GM20000 (cell line): ENCODE results near the gene C6.
"Not testable (repeated sequence)": the region's sequence is repeated elsewhere in the genome, so short reads cannot be mapped to it uniquely, and the experiment has no call there.

Experiments
- DNase-seq: peaks from one replicate; pipeline ENCODE4 v3.0.0; 2012; ENCODE audit warnings: low spot score
- CTCF ChIP-seq: IDR thresholded peaks from 2 replicates; pipeline ENCODE4 v1.5.1; 2012; ENCODE audit warnings: mild to moderate bottlenecking, control low read depth; ENCODE audit errors: extremely low read depth, missing control alignments

Gene C6

GRCh38 chr5:41218929-41219657, 5.8 kb upstream of the C6 start:
- no peak for TF ChIP-seq CTCF
- DNase-seq, result no peak

GRCh38 chr5:41214182-41214581, 850 bp upstream of the C6 start:
- no peak for DNase-seq
- no peak for TF ChIP-seq CTCF

GRCh38 chr5:41212935-41213334, 397 bp downstream of the C6 start:
- TF ChIP-seq CTCF, result no peak
- DNase-seq, result no peak

GRCh38 chr5:41211417-41211816, 1.9 kb downstream of the C6 start:
- no peak for TF ChIP-seq CTCF
- DNase-seq, result no peak

GRCh38 chr5:41205475-41205874, 7.9 kb downstream of the C6 start:
- not testable (repeated sequence) for DNase-seq

GRCh38 chr5:41203033-41203432, 10.3 kb downstream of the C6 start:
- TF ChIP-seq CTCF, result no peak

GRCh38 chr5:41201082-41201772, 12.1 kb downstream of the C6 start:
- no peak for TF ChIP-seq CTCF
- no peak for DNase-seq

More at GRCh38 chr5:41203033-41203432, 10.3 kb downstream of the C6 start:
- no peak for DNase-seq

- no peak for TF ChIP-seq CTCF
- no peak for DNase-seq
Measured at GRCh38 chr5:41200506-41200905, 12.8 kb downstream of the C6 start.
